BJ (cell line): ENCODE data around the gene RABGGTB. TPM values are rescaled to one million over a fixed set of nuclear protein-coding genes. Genes with fewer than 3 reads are reported as not detected.
"Not testable (repeated sequence)": the region's sequence is repeated elsewhere in the genome, so short reads cannot be mapped to it uniquely, and the experiment has no call there.

Source experiments
- CTCF ChIA-PET: fragments of 350-600 bp; formaldehyde crosslinking; extraction: SDS; loops from one replicate; lab custom pipeline; 2021; ENCODE audit warnings: antibody characterized with exemption, inconsistent platforms; lab: Yijun Ruan, JAX
- POLR2A ChIA-PET: fragments of 300-600 bp; sonication (Branson Sonifier 250); formaldehyde crosslinking; extraction: SDS; loops from one replicate; lab custom pipeline; 2021; ENCODE audit warnings: antibody characterized with exemption; lab: Charles Lee
- DNase-seq: peaks from one replicate; pipeline ENCODE4 v3.0.0-alpha.2; 2011; ENCODE audit warnings: low read depth
- H3K27me3 ChIP-seq: 2 replicates; pipeline ENCODE4 v1.6.0; 2011; ENCODE audit warnings: low read length; ENCODE audit not compliant: control insufficient read depth, insufficient read depth
- H3K36me3 ChIP-seq: 2 replicates; pipeline ENCODE4 v1.5.1; 2011; ENCODE audit warnings: low read length; ENCODE audit not compliant: control insufficient read depth, insufficient read depth
- H3K4me3 ChIP-seq: 2 replicates; pipeline ENCODE4 v1.5.1; 2011; ENCODE audit warnings: low read depth, mild to moderate bottlenecking, control low read depth, low read length
- CTCF ChIP-seq: IDR thresholded peaks from 2 replicates; pipeline ENCODE4 v1.5.1; 2011; ENCODE audit warnings: low read depth, mild to moderate bottlenecking, control low read depth, inconsistent platforms, low read length, moderate library complexity; ENCODE audit not compliant: insufficient read depth
- polyA minus RNA-seq: library from RNA; depleted of rRNA, polyadenylated mRNA; stranded (reverse); fragments of >200 nt; gene quantifications from 2 replicates; pipeline ENCODE4 v1.2.3, GENCODE V29; 2011; rRNA and poly(A)+ RNA removed
- polyA plus RNA-seq: library from polyadenylated mRNA; depleted of rRNA; stranded (reverse); fragments of >200 nt; gene quantifications from 2 replicates; pipeline ENCODE4 v1.2.3, GENCODE V29; 2011; rRNA removed

RABGGTB gene
- polyA plus RNA-seq (29.4 and 87.8 TPM in 2 replicates), polyA minus RNA-seq (42.2 and 48.1 TPM in 2 replicates)

GRCh38 chr1:75785983-75786853 lies at the start of gene RABGGTB:
RABGGTB (plus strand) TSS chr1:75786256; CDS start chr1:75786272, 16 bp downstream.
- no peak for TF ChIP-seq CTCF
- peak; percentile 83 for DNase-seq
- ChIA-PET POLR2A (interaction anchor here (0.6 to 0.7 kb wide), 2 partner anchors 16 to 903 kb away, joined by 3 to 4 read pairs; no protein-coding TSS in a partner anchor), CTCF (interaction anchor here (1.1 kb wide), 1 partner anchor 10 kb away, joined by 4 read pairs; the partner anchor contains the start of gene MSH4)
- Histone ChIP-seq H3K27me3 (no peaks in the 10 kb centered on the region), H3K36me3 (peaks cover 5% of the 10 kb centered on the region), H3K4me3 (peak within 1 kb of the TSS; percentile 88)

GRCh38 chr1:75742047-75742625 lies 43.9 kb upstream of the RABGGTB start:
- POLR2A ChIA-PET = no interaction called here
- no peak overlapping the region for H3K4me3 ChIP-seq
- no peak for DNase-seq
- TF ChIP-seq CTCF = no peak
- H3K27me3 ChIP-seq = no peaks in the 10 kb centered on the region
- CTCF ChIA-PET = no interaction called here
- peaks cover 11% of the 10 kb centered on the region for H3K36me3 ChIP-seq

- Histone ChIP-seq H3K36me3 (peaks cover 11% of the 10 kb centered on the region), H3K4me3 (no peak overlapping the region), H3K27me3 (no peaks in the 10 kb centered on the region)
- ChIA-PET POLR2A (no interaction called here), CTCF (no interaction called here)
- TF ChIP-seq CTCF = no peak
- no peak for DNase-seq
Measured at GRCh38 chr1:75745276-75745675, 40.8 kb upstream of the RABGGTB start.

- H3K4me3 ChIP-seq, H3K36me3 ChIP-seq, DNase-seq, POLR2A ChIA-PET, H3K27me3 ChIP-seq: not testable (repeated sequence)
- CTCF ChIA-PET = interaction anchor here (0.8 kb wide), 1 partner anchor 21 kb away, joined by 4 read pairs; no protein-coding TSS in a partner anchor
Measured at GRCh38 chr1:75757210-75757609, 28.8 kb upstream of the RABGGTB start.

- H3K27me3 ChIP-seq, CTCF ChIA-PET, DNase-seq, H3K4me3 ChIP-seq, H3K36me3 ChIP-seq: not testable (repeated sequence)
- POLR2A ChIA-PET = interaction anchor here (0.6 kb wide), 1 partner anchor 45 kb away, joined by 3 read pairs; no protein-coding TSS in a partner anchor
Measured at GRCh38 chr1:75758543-75758942, 27.5 kb upstream of the RABGGTB start.

GRCh38 chr1:75764057-75764655 lies 21.9 kb upstream of the RABGGTB start:
- ChIA-PET POLR2A (no interaction called here), CTCF (no interaction called here)
- DNase-seq = no peak
- H3K27me3 ChIP-seq = no peaks in the 10 kb centered on the region
- no peak overlapping the region for H3K4me3 ChIP-seq
- no peak for TF ChIP-seq CTCF
- no peaks in the 10 kb centered on the region for H3K36me3 ChIP-seq
